ENCODE results near the gene HSPA12B.

The HSPA12B gene

DNA sequence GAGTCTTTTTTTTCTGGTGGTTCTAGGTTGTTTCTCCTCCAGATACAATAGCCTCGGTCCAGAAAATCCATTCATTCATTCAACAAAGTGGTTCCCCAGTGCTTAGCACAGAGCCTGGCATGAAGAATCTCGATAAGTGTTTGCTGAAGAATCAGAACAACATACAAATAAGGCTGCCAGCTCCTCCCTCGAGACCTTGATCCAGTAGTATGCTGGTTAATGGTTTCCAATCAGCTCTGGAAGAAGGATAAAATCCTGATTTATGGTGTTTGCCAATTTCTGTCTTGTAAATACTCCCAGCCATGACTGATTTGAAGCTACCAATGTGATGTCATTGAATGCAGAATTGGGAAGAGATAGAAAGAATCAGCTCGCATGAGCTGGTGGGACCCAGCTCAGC lies 3.3 kb downstream of the HSPA12B start:
- Histone ChIP-seq H3K4me1 (ENCODE audit: control insufficient read depth, low read length) (no peaks in the 10 kb centered on the region), H3K9me3 (ENCODE audit: control insufficient read depth, insufficient read depth, low read length) (no peaks in the 10 kb centered on the region), H3K36me3 (ENCODE audit: control insufficient read depth, low read length) (no peaks in the 10 kb centered on the region), H3K27me3 (ENCODE audit: control insufficient read depth, low read length) (peaks cover 13% of the 10 kb centered on the region; the same call in 1 of the 2 replicates), H3K4me2 (ENCODE audit: low read length) (no peak overlapping the region), H3K9me2 (replicated peaks; ENCODE audit: control insufficient read depth, low read length) (no peaks in the 10 kb centered on the region), H3K4me3 (ENCODE audit: low read length) (no peak overlapping the region), H3K27ac (ENCODE audit: low read depth, low read length) (no peak overlapping the region), H3F3A (ENCODE audit: control insufficient read depth, insufficient read depth) (no peaks in the 10 kb centered on the region), H4K20me1 (ENCODE audit: control insufficient read depth, insufficient read depth, low read depth, low read length) (no peaks in the 10 kb centered on the region), H3K79me2 (ENCODE audit: control insufficient read depth, low read length) (no peaks in the 10 kb centered on the region)
- TF ChIP-seq EZH2phosphoT487 (IDR thresholded peaks at IDR 0.05; ENCODE audit: borderline replicate concordance, low read length), result no peak
- TF ChIP-seq, protein P1, sequence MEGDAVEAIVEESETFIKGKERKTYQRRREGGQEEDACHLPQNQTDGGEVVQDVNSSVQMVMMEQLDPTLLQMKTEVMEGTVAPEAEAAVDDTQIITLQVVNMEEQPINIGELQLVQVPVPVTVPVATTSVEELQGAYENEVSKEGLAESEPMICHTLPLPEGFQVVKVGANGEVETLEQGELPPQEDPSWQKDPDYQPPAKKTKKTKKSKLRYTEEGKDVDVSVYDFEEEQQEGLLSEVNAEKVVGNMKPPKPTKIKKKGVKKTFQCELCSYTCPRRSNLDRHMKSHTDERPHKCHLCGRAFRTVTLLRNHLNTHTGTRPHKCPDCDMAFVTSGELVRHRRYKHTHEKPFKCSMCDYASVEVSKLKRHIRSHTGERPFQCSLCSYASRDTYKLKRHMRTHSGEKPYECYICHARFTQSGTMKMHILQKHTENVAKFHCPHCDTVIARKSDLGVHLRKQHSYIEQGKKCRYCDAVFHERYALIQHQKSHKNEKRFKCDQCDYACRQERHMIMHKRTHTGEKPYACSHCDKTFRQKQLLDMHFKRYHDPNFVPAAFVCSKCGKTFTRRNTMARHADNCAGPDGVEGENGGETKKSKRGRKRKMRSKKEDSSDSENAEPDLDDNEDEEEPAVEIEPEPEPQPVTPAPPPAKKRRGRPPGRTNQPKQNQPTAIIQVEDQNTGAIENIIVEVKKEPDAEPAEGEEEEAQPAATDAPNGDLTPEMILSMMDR (IDR thresholded peaks at IDR 0.05; ENCODE audit: low read depth, low read length, poor library complexity, severe bottlenecking), result no peak

DNA sequence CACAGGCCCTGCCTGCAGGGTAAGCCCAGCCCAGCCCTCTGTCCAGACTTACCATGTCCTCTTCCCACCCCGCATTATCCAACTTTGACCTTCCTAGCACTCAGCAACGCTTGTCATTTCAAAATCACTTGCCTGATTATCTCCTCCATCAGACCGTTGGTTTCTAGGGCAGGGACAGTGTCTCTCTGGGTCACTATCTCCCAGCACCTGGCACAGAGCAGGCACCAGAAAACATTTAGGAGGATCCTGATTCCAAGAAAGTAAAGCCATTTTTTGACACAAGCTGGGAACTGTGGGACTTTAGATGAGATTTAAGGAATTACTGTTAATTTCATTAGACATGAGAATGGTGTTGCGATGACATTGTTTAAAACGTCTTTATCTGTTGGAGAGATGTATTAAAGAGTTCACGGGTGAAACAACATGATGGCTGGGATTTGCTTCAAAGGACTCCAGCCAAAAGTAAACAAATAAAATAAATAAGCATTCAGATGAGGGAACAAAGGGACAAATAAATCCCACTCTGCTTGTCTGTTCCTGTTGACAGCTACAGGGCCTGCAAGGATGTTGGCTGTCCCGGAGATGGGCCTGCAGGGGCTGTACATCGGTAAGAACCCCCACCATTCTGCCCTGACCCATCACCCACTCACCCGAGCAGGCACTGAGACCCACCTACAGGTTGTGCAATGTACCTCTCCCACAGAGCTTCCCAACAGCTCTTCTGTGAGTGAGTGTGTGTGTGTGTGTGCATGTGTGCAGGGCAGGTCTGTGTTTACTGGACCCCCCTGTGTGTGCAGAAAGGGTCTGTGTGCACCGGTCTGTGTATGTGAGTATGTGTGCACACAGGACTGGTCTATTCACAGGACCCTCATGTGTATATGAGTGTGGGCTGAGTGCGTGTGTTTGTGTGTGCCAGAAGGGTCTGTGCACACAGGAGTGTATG lies 5.9 kb downstream of the HSPA12B start:
- peaks cover 9% of the 10 kb centered on the region; the same call in 1 of the 2 replicates for H3K27me3 ChIP-seq (ENCODE audit: control insufficient read depth, low read length)
- TF ChIP-seq, protein P1 (IDR thresholded peaks at IDR 0.05; ENCODE audit: low read depth, low read length, poor library complexity, severe bottlenecking), result no peak
- TF ChIP-seq EZH2phosphoT487 (IDR thresholded peaks at IDR 0.05; ENCODE audit: borderline replicate concordance, low read length), result no peak
- no peaks in the 10 kb centered on the region for H3F3A ChIP-seq (ENCODE audit: control insufficient read depth, insufficient read depth)
- H3K27ac ChIP-seq (ENCODE audit: low read depth, low read length), result no peak overlapping the region
- no peaks in the 10 kb centered on the region for H3K4me1 ChIP-seq (ENCODE audit: control insufficient read depth, low read length)
- no peaks in the 10 kb centered on the region for H4K20me1 ChIP-seq (ENCODE audit: control insufficient read depth, insufficient read depth, low read depth, low read length)
- no peaks in the 10 kb centered on the region for H3K9me3 ChIP-seq (ENCODE audit: control insufficient read depth, insufficient read depth, low read length)
- H3K36me3 ChIP-seq (ENCODE audit: control insufficient read depth, low read length), result no peaks in the 10 kb centered on the region
- H3K9me2 ChIP-seq (replicated peaks; ENCODE audit: control insufficient read depth, low read length), result no peaks in the 10 kb centered on the region
- no peak overlapping the region for H3K4me2 ChIP-seq (ENCODE audit: low read length)
- no peaks in the 10 kb centered on the region for H3K79me2 ChIP-seq (ENCODE audit: control insufficient read depth, low read length)
- H3K4me3 ChIP-seq (ENCODE audit: low read length), result no peak overlapping the region

- Histone ChIP-seq H3K79me2 (ENCODE audit: control insufficient read depth, low read length) (no peaks in the 10 kb centered on the region), H4K20me1 (ENCODE audit: control insufficient read depth, insufficient read depth, low read depth, low read length) (no peaks in the 10 kb centered on the region), H3K27me3 (ENCODE audit: control insufficient read depth, low read length) (peaks cover 13% of the 10 kb centered on the region; the same call in 1 of the 2 replicates), H3K4me2 (ENCODE audit: low read length) (no peak overlapping the region), H3K9me2 (replicated peaks; ENCODE audit: control insufficient read depth, low read length) (no peaks in the 10 kb centered on the region), H3F3A (ENCODE audit: control insufficient read depth, insufficient read depth) (no peaks in the 10 kb centered on the region; the same call in 1 of the 2 replicates), H3K4me1 (ENCODE audit: control insufficient read depth, low read length) (no peaks in the 10 kb centered on the region), H3K9me3 (ENCODE audit: control insufficient read depth, insufficient read depth, low read length) (no peaks in the 10 kb centered on the region), H3K4me3 (ENCODE audit: low read length) (no peak overlapping the region), H3K27ac (ENCODE audit: low read depth, low read length) (no peak overlapping the region), H3K36me3 (ENCODE audit: control insufficient read depth, low read length) (no peaks in the 10 kb centered on the region)
- TF ChIP-seq, protein P1 (IDR thresholded peaks at IDR 0.05; ENCODE audit: low read depth, low read length, poor library complexity, severe bottlenecking), result no peak
- no peak for TF ChIP-seq EZH2phosphoT487 (IDR thresholded peaks at IDR 0.05; ENCODE audit: borderline replicate concordance, low read length)
Observed at GRCh38 chr20:3739054-3739925, 6.8 kb downstream of the HSPA12B start.
